GM23338 (cell line): Measurements from ENCODE around the gene PRKAR1B. TPM values are rescaled to one million over a fixed set of nuclear protein-coding genes. Genes with fewer than 3 reads are reported as not detected.

ENCODE experiments used
- ATAC-seq: fragments of 200-7000 bp; cut with Tn5 transposase; 3 replicates; pipeline ENCODE4 v1.9.1; 2020
- DNase-seq: peaks from one replicate; pipeline ENCODE4 v3.0.0-alpha.2; 2015; ENCODE audit warnings: low spot score
- H2AFZ ChIP-seq: fragments of 200-600 bp; sonication (generic); 2 replicates; pipeline ENCODE4 v1.8.0; 2016; ENCODE audit warnings: antibody characterized with exemption, mild to moderate bottlenecking, moderate library complexity
- H3F3A ChIP-seq: fragments of 200-600 bp; sonication (generic); replicated peaks from 2 replicates; pipeline ENCODE4 v1.8.0; 2017; ENCODE audit warnings: antibody characterized with exemption, mixed run types, low read depth
- H3K27ac ChIP-seq: fragments of 200-600 bp; sonication (generic); 2 replicates; pipeline ENCODE4 v1.6.1; 2016; ENCODE audit warnings: low read depth
- H3K27me3 ChIP-seq: fragments of 200-600 bp; sonication (generic); 2 replicates; pipeline ENCODE4 v1.8.0; 2016; ENCODE audit warnings: mild to moderate bottlenecking, mixed run types, moderate library complexity; ENCODE audit not compliant: insufficient read depth
- H3K36me3 ChIP-seq: fragments of 200-600 bp; sonication (generic); 2 replicates; pipeline ENCODE4 v1.8.0; 2016; ENCODE audit warnings: mild to moderate bottlenecking; ENCODE audit not compliant: insufficient read depth
- H3K4me1 ChIP-seq: fragments of 200-600 bp; sonication (generic); 2 replicates; pipeline ENCODE4 v1.8.0; 2016; ENCODE audit warnings: mild to moderate bottlenecking, moderate library complexity; ENCODE audit not compliant: insufficient read depth
- H3K4me2 ChIP-seq: fragments of 200-600 bp; sonication (generic); 2 replicates; pipeline ENCODE4 v1.7.1; 2017; ENCODE audit warnings: mixed run types
- H3K4me3 ChIP-seq: fragments of 200-600 bp; sonication (generic); 2 replicates; pipeline ENCODE4 v1.6.1; 2016; ENCODE audit warnings: mixed run types
- H3K79me2 ChIP-seq: fragments of 200-600 bp; sonication (generic); replicated peaks from 2 replicates; pipeline ENCODE4 v1.8.0; 2017; ENCODE audit warnings: mild to moderate bottlenecking; ENCODE audit not compliant: insufficient read depth
- H3K9me2 ChIP-seq: fragments of 200-600 bp; sonication (generic); 2 replicates; pipeline ENCODE4 v1.8.0; 2017; ENCODE audit not compliant: insufficient read depth
- H4K20me1 ChIP-seq: fragments of 200-600 bp; sonication (generic); replicated peaks from 2 replicates; pipeline ENCODE4 v1.8.0; 2017; ENCODE audit warnings: mild to moderate bottlenecking; ENCODE audit not compliant: insufficient read depth
- H3K27ac Mint-ChIP-seq: 2 replicates; pipeline ENCODE4 v1.8.0; 2020; ENCODE audit warnings: inconsistent platforms, mild to moderate bottlenecking, moderate library complexity, mixed read lengths
- H3K27me3 Mint-ChIP-seq: 3 replicates; pipeline ENCODE4 v1.8.0; 2022; ENCODE audit warnings: low read depth, mild to moderate bottlenecking, moderate library complexity, mixed read lengths, inconsistent platforms; ENCODE audit not compliant: insufficient read depth, poor library complexity
- H3K36me3 Mint-ChIP-seq: 3 replicates; pipeline ENCODE4 v1.8.0; 2021; ENCODE audit warnings: low read depth, mild to moderate bottlenecking, inconsistent platforms, moderate library complexity, mixed read lengths
- H3K4me1 Mint-ChIP-seq: 3 replicates; pipeline ENCODE4 v1.8.0; 2020; ENCODE audit warnings: mild to moderate bottlenecking, inconsistent platforms, mixed read lengths
- H3K4me3 Mint-ChIP-seq: 3 replicates; pipeline ENCODE4 v1.8.0; 2021; ENCODE audit warnings: moderate library complexity, mild to moderate bottlenecking, inconsistent platforms, mixed read lengths
- H3K9me3 Mint-ChIP-seq: 3 replicates; pipeline ENCODE4 v1.8.0; 2020; ENCODE audit warnings: moderate library complexity, mild to moderate bottlenecking, inconsistent platforms, mixed read lengths
- EZH2 ChIP-seq: fragments of 200-600 bp; sonication (generic); IDR thresholded peaks from one replicate; pipeline ENCODE4 v1.8.0; 2017; ENCODE audit warnings: antibody characterized with exemption, mild to moderate bottlenecking, low read depth; ENCODE audit not compliant: unreplicated experiment
- EZH2phosphoT487 ChIP-seq: fragments of 200-600 bp; sonication (generic); IDR thresholded peaks from one replicate; pipeline ENCODE4 v1.8.1; 2018; ENCODE audit warnings: antibody characterized with exemption; ENCODE audit not compliant: unreplicated experiment
- JUNB ChIP-seq: IDR thresholded peaks from one replicate; pipeline ENCODE4 v1.6.1; 2016; ENCODE audit warnings: antibody characterized with exemption; ENCODE audit not compliant: unreplicated experiment
- NANOG ChIP-seq: IDR thresholded peaks from 2 replicates; pipeline ENCODE4 v1.6.1; 2016; ENCODE audit warnings: antibody characterized with exemption, borderline replicate concordance
- POLR2AphosphoS5 ChIP-seq: IDR thresholded peaks from 2 replicates; pipeline ENCODE4 v1.6.1; 2016; ENCODE audit warnings: antibody characterized with exemption, low read depth
- STAT1 ChIP-seq: IDR thresholded peaks from one replicate; pipeline ENCODE4 v1.6.1; 2016; ENCODE audit warnings: antibody characterized with exemption; ENCODE audit not compliant: unreplicated experiment
- ZNF114 ChIP-seq: fragments of 250-450 bp; sonication (Bioruptor Pico); IDR thresholded peaks from 2 replicates; pipeline ENCODE4 v1.5.0; 2020; ENCODE audit warnings: mild to moderate bottlenecking, moderate library complexity
- ZNF331 ChIP-seq: fragments of 250-450 bp; sonication (Bioruptor Pico); IDR thresholded peaks from 2 replicates; pipeline ENCODE4 v1.5.0; 2020; ENCODE audit warnings: low read depth, mild to moderate bottlenecking, moderate library complexity
- polyA plus RNA-seq: library from polyadenylated mRNA; unstranded; fragments of >200 nt; fragmentation: Nextera tagmentation; extraction: Ambion mirVana; gene quantifications from 2 replicates; pipeline ENCODE4 v1.2.1, GENCODE V29; 2016
- total RNA-seq: library from RNA; depleted of rRNA; stranded (reverse); fragments of >200 nt; shearing (Covaris generic); gene quantifications from 2 replicates; pipeline ENCODE4 v1.2.3, GENCODE V29; 2014
- TF ChIP-seq, protein P1 (sequence below), 2 experiments: fragments of 200-600 bp in 1 of 2; sonication (generic) in 1 of 2; conservative IDR thresholded peaks; 2 replicates each; pipeline versions ENCODE4 v1.5.1 to v1.6.1; 2016 to 2017; ENCODE audit warnings: antibody characterized with exemption in 2 of 2, low read depth in 2 of 2, mild to moderate bottlenecking in 2 of 2, moderate library complexity in 1 of 2
- TF ChIP-seq, protein P2 (sequence below): IDR thresholded peaks from 2 replicates; pipeline ENCODE4 v1.6.1; 2016; ENCODE audit warnings: antibody characterized with exemption
- TF ChIP-seq, protein P3 (sequence below): IDR thresholded peaks from one replicate; pipeline ENCODE4 v1.6.1; 2018; ENCODE audit warnings: antibody characterized with exemption; ENCODE audit not compliant: unreplicated experiment

Gene PRKAR1B
- total and polyA plus RNA-seq, 2 experiments from 2014 or later: 35.7 to 36.7 TPM

DNA sequence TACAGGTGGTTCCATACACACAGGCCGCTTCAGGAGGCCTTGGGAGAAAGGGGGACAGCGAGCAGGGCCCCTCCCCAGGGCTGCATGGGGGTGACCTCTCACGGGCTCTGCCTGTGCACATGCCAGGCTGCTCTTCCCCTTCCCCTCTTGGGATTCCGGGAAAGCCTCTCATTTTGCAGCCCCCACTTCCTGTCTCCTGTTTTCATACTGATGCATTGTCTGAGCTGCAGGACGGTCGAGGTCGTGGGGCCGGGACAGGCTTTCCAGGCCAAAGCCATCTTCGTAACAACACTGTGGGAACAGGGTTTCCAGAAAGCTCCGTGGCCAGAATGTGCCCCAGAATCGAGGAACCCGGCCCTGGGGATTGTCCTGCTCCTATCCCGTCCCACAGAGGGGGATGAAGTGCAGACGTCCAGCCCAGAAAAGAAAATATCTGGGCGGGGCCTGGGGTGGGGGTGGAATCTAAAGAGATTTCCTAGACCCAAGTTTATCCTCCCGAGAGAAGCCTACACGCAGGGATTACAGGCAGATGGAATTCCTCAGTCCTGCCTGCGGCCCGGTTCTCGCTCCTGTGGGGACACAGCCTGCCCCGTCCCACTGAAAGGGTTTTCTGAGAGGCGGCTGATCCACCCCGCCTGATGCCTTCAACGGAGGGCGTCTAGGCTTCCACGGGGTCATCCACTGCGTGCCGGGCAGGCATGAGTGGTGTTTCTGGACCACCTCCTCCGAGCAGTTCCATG is 30.1 kb downstream of the PRKAR1B start:
- no peak for TF ChIP-seq ZNF114 (CRISPR knock-in tag)
- Mint-ChIP-seq H3K4me3 (no peak overlapping the region), H3K27me3 (peaks cover 5% of the 10 kb centered on the region), H3K9me3 (peaks cover 5% of the 10 kb centered on the region; the same call in 2 of the 3 replicates), H3K27ac (no peak overlapping the region), H3K36me3 (peaks cover 47% of the 10 kb centered on the region), H3K4me1 (peaks cover 6% of the 10 kb centered on the region)
- DNase-seq (no peak), ATAC-seq (no peak)
- Histone ChIP-seq H3F3A (no peaks in the 10 kb centered on the region), H3K36me3 (no peaks in the 10 kb centered on the region), H3K4me3 (no peak overlapping the region), H4K20me1 (no peaks in the 10 kb centered on the region), H3K9me2 (no peaks in the 10 kb centered on the region), H2AFZ (no peak overlapping the region), H3K4me2 (no peak overlapping the region), H3K4me1 (no peaks in the 10 kb centered on the region), H3K79me2 (peaks cover 17% of the 10 kb centered on the region), H3K27me3 (no peaks in the 10 kb centered on the region), H3K27ac (no peak overlapping the region)

DNA sequence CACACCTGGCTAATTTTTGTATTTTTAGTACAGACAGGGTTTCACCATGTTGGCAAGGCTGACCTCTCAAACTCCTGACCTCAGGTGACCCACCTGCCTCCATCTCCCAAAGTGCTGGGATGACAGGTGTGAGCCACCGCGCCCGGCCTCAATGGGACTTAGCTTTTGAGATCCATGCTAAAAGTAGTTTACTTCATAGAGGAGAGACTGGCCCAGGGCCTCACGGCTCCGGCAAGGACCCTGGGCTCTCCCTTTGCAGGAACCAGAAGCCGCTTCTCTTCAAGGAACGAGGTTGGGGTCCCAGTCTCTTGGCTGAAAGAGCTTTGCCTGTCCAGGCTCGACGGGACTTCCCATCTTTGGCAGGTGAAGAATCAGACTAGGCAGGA is 30.7 kb downstream of the PRKAR1B start:
- Histone ChIP-seq H3K27ac (no peak overlapping the region), H3K4me3 (no peak overlapping the region), H3F3A (no peaks in the 10 kb centered on the region), H3K36me3 (no peaks in the 10 kb centered on the region), H2AFZ (no peak overlapping the region), H4K20me1 (no peaks in the 10 kb centered on the region), H3K9me2 (no peaks in the 10 kb centered on the region), H3K4me2 (no peak overlapping the region), H3K4me1 (no peaks in the 10 kb centered on the region), H3K79me2 (peaks cover 14% of the 10 kb centered on the region), H3K27me3 (no peaks in the 10 kb centered on the region)
- H3K36me3 Mint-ChIP-seq: peaks cover 53% of the 10 kb centered on the region
- peaks cover 5% of the 10 kb centered on the region for H3K27me3 Mint-ChIP-seq
- H3K27ac Mint-ChIP-seq: no peak overlapping the region
- H3K9me3 Mint-ChIP-seq: peaks cover 11% of the 10 kb centered on the region
- no peak overlapping the region for H3K4me3 Mint-ChIP-seq
- ATAC-seq (no peak), DNase-seq (no peak)
- peaks cover 6% of the 10 kb centered on the region for H3K4me1 Mint-ChIP-seq
- TF ChIP-seq, protein P1, sequence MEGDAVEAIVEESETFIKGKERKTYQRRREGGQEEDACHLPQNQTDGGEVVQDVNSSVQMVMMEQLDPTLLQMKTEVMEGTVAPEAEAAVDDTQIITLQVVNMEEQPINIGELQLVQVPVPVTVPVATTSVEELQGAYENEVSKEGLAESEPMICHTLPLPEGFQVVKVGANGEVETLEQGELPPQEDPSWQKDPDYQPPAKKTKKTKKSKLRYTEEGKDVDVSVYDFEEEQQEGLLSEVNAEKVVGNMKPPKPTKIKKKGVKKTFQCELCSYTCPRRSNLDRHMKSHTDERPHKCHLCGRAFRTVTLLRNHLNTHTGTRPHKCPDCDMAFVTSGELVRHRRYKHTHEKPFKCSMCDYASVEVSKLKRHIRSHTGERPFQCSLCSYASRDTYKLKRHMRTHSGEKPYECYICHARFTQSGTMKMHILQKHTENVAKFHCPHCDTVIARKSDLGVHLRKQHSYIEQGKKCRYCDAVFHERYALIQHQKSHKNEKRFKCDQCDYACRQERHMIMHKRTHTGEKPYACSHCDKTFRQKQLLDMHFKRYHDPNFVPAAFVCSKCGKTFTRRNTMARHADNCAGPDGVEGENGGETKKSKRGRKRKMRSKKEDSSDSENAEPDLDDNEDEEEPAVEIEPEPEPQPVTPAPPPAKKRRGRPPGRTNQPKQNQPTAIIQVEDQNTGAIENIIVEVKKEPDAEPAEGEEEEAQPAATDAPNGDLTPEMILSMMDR (conservative IDR thresholded peaks at IDR 0.05; ENCODE audit: low read depth in 2 of 2): no peak
- TF ChIP-seq NANOG: no peak
- no peak for TF ChIP-seq STAT1
- no peak for TF ChIP-seq ZNF331 (CRISPR knock-in tag)
- TF ChIP-seq, protein P2, sequence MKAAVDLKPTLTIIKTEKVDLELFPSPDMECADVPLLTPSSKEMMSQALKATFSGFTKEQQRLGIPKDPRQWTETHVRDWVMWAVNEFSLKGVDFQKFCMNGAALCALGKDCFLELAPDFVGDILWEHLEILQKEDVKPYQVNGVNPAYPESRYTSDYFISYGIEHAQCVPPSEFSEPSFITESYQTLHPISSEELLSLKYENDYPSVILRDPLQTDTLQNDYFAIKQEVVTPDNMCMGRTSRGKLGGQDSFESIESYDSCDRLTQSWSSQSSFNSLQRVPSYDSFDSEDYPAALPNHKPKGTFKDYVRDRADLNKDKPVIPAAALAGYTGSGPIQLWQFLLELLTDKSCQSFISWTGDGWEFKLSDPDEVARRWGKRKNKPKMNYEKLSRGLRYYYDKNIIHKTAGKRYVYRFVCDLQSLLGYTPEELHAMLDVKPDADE: no peak
- TF ChIP-seq, protein P3, sequence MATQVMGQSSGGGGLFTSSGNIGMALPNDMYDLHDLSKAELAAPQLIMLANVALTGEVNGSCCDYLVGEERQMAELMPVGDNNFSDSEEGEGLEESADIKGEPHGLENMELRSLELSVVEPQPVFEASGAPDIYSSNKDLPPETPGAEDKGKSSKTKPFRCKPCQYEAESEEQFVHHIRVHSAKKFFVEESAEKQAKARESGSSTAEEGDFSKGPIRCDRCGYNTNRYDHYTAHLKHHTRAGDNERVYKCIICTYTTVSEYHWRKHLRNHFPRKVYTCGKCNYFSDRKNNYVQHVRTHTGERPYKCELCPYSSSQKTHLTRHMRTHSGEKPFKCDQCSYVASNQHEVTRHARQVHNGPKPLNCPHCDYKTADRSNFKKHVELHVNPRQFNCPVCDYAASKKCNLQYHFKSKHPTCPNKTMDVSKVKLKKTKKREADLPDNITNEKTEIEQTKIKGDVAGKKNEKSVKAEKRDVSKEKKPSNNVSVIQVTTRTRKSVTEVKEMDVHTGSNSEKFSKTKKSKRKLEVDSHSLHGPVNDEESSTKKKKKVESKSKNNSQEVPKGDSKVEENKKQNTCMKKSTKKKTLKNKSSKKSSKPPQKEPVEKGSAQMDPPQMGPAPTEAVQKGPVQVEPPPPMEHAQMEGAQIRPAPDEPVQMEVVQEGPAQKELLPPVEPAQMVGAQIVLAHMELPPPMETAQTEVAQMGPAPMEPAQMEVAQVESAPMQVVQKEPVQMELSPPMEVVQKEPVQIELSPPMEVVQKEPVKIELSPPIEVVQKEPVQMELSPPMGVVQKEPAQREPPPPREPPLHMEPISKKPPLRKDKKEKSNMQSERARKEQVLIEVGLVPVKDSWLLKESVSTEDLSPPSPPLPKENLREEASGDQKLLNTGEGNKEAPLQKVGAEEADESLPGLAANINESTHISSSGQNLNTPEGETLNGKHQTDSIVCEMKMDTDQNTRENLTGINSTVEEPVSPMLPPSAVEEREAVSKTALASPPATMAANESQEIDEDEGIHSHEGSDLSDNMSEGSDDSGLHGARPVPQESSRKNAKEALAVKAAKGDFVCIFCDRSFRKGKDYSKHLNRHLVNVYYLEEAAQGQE: no peak
- no peak for TF ChIP-seq EZH2phosphoT487
- no peak for TF ChIP-seq ZNF114 (CRISPR knock-in tag)
- no peak for TF ChIP-seq EZH2
- TF ChIP-seq POLR2AphosphoS5: no peak
- TF ChIP-seq JUNB: no peak
